HL-60/S4 treated with retinoic acid at 250 ng/mL for 4 days and 3 days (cell line): ENCODE measurements around the gene IL21.
"Not testable (repeated sequence)": the region's sequence is repeated elsewhere in the genome, so short reads cannot be mapped to it uniquely, and the experiment has no call there.

Experiments used
- in situ Hi-C: fragments of 300-500 bp; cut with MboI; formaldehyde crosslinking; loops from 2 replicates; pipeline ENCODE4 v1.7.0; 2022; ENCODE audit warnings: low sequenced_read_pairs

Gene IL21

GRCh38 chr4:122584519-122584918 is 36.3 kb downstream of the IL21 start:
- in situ Hi-C loops = no loop called here

GRCh38 chr4:122583906-122584305 is 37.0 kb downstream of the IL21 start:
- in situ Hi-C loops = no loop called here

GRCh38 chr4:122577808-122578781 is 42.8 kb downstream of the IL21 start:
- in situ Hi-C loops = no loop called here

- in situ Hi-C loops = no loop called here
Measured at GRCh38 chr4:122577189-122577553, 43.7 kb downstream of the IL21 start.

- in situ Hi-C loops = no loop called here
Measured at GRCh38 chr4:122576261-122577188, 44.3 kb downstream of the IL21 start.

GRCh38 chr4:122574347-122574746 is 46.5 kb downstream of the IL21 start:
- in situ Hi-C loops = not testable (repeated sequence)

- in situ Hi-C loops = no loop called here
Measured at GRCh38 chr4:122562449-122562848, 58.4 kb downstream of the IL21 start.
